ENCODE data around the gene SPRR5. TPM values are rescaled to one million over a fixed set of nuclear protein-coding genes. Genes with fewer than 3 reads are reported as not detected.

SPRR5 gene
- total and polyA plus RNA-seq, 12 donors: not detected

GRCh38 chr1:152942161-152942560 lies 4.8 kb upstream of the SPRR5 start:
- no peak for DNase-seq
- ATAC-seq: no peak
- 70 to 76% methylated on average over 2 of the region's 2 CpGs for WGBS, 2 donors
- Histone ChIP-seq H3K27ac (no peak overlapping the region), H3K36me3 (no peaks in the 10 kb centered on the region), H3K4me3 (no peak overlapping the region), H3K27me3 (peaks cover 0 to 5% (median 0%) of the 10 kb centered on the region in 7 donors), H3K4me1 (no peaks in the 10 kb centered on the region), H3K9me3 (no peaks in the 10 kb centered on the region)
- intact Hi-C loops (cut with DNase I): no loop called here
- TF ChIP-seq CTCF (IDR thresholded peaks at IDR 0.05): no peak

GRCh38 chr1:152946248-152946647 lies 758 bp upstream of the SPRR5 start:
- no peaks in the 10 kb centered on the region for H3K36me3 ChIP-seq
- no peaks in the 10 kb centered on the region for H3K4me1 ChIP-seq
- ATAC-seq (no peak), DNase-seq (no peak)
- intact Hi-C loops (cut with DNase I): no loop called here
- no peak for TF ChIP-seq CTCF (IDR thresholded peaks at IDR 0.05)
- H3K27ac ChIP-seq: no peak overlapping the region
- no peaks in the 10 kb centered on the region for H3K9me3 ChIP-seq
- H3K4me3 ChIP-seq: no peak overlapping the region
- WGBS, 2 donors: 55 to 76% methylated on average over 3 of the region's 3 CpGs
- H3K27me3 ChIP-seq: peaks cover 0 to 12% (median 0%) of the 10 kb centered on the region in 7 donors

- Histone ChIP-seq H3K9me3 (no peaks in the 10 kb centered on the region), H3K27ac (no peak overlapping the region), H3K4me3 (no peak overlapping the region), H3K27me3 (peaks cover 0 to 12% (median 0%) of the 10 kb centered on the region in 7 donors), H3K36me3 (no peaks in the 10 kb centered on the region), H3K4me1 (no peaks in the 10 kb centered on the region)
- intact Hi-C loops (cut with DNase I): no loop called here
- TF ChIP-seq CTCF (IDR thresholded peaks at IDR 0.05): no peak
- 74 to 81% methylated on average over 5 of the region's 5 CpGs for WGBS, 2 donors
- DNase-seq: no peak
- no peak for ATAC-seq
Measured at GRCh38 chr1:152951711-152952110, 4.7 kb downstream of the SPRR5 start.

GRCh38 chr1:152953761-152954160 lies 6.8 kb downstream of the SPRR5 start:
- Histone ChIP-seq H3K9me3 (no peaks in the 10 kb centered on the region), H3K36me3 (no peaks in the 10 kb centered on the region), H3K4me3 (no peak overlapping the region), H3K27me3 (peaks cover 0 to 3% (median 0%) of the 10 kb centered on the region in 7 donors), H3K4me1 (no peaks in the 10 kb centered on the region), H3K27ac (no peak overlapping the region)
- DNase-seq (no peak), ATAC-seq (no peak)
- intact Hi-C loops (cut with DNase I): no loop called here
- WGBS, 2 donors: 72 to 75% methylated on average over 7 of the region's 7 CpGs
- no peak for TF ChIP-seq CTCF (IDR thresholded peaks at IDR 0.05)
